OCI-LY7 (cell line): ENCODE results near the gene VPS4A.

ENCODE experiments used
- CTCF ChIP-seq: fragments of 200-600 bp; sonication (generic); conservative IDR thresholded peaks from 2 replicates; pipeline ENCODE4 v1.5.1; 2014; ENCODE audit warnings: mild to moderate bottlenecking, antibody characterized with exemption, low read length, moderate library complexity, mixed read lengths
- EZH2phosphoT487 ChIP-seq: fragments of 200-600 bp; sonication (generic); IDR thresholded peaks from 2 replicates; pipeline ENCODE4 v1.6.1; 2018; ENCODE audit warnings: low read depth, borderline replicate concordance, mild to moderate bottlenecking, mixed run types, antibody characterized with exemption, low read length, moderate library complexity, mixed read lengths

DNA sequence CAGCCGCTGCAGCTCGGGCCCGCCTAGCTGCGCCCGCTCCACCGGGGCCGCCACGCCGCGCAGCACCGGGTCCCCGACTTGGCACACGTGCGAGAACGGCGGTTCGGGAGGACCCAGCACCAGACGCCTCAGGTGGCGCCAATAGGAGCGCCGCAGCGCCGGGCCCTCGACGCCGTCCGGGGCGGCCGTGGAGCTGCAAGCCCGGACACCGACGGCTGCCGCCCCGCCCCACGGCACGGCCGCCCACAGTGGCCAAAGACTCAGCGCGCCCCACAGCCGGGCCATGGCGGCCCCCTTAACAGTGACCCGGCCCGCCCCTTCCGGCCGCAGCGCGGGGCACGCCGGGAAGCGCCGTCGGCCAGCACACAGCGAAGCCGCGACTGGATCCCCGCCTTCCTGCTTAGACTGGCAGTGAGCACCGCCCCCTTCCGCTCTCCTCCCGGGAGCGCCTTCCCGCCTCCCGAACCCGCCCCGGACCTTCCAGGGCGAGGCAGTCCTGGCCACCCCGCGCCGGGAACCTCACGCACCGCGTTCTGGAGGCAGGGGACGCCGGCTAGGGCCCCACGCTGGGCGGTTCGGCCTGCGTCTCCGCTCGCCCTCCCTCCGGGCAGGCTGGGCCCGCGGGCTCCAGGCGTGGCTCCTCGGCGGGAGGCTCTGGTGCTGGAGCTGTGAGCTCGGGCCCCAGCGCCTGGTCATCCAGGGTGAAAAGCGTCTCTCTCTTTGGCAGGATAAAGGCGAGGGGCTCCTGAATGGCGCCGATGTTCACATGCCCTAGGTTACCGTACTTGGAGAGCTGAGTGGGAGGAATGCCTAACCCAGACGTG is 19.3 kb downstream of the VPS4A start, which contains the start of gene PDF:
- TF ChIP-seq EZH2phosphoT487 (no peak), CTCF (no peak)
